DMS 273 treated with DMSO at 0.1 percent for 48 hours (cell line): ENCODE measurements around the gene DOLPP1.

Source experiments
- DNase-seq: peaks from one replicate; lab custom pipeline; 2025; lab: John Stamatoyannopoulos, UW

DOLPP1 gene

GRCh38 chr9:129139233-129139992 lies 58.5 kb downstream of the DOLPP1 start:
- DNase-seq: peak; percentile 78

GRCh38 chr9:129139993-129140396 lies 59.1 kb downstream of the DOLPP1 start:
- DNase-seq: peak; percentile 96
